ENCODE results near the gene CISTR. TPM values are rescaled to one million over a fixed set of nuclear protein-coding genes. Genes with fewer than 3 reads are reported as not detected.
A peak's percentile ranks its signal among the peaks of the same experiment; 100 is the strongest.

CISTR gene
- total and polyA plus RNA-seq, 2 donors (not counting 1 experiment from before 2014, with no cell fraction given): not detected

DNA sequence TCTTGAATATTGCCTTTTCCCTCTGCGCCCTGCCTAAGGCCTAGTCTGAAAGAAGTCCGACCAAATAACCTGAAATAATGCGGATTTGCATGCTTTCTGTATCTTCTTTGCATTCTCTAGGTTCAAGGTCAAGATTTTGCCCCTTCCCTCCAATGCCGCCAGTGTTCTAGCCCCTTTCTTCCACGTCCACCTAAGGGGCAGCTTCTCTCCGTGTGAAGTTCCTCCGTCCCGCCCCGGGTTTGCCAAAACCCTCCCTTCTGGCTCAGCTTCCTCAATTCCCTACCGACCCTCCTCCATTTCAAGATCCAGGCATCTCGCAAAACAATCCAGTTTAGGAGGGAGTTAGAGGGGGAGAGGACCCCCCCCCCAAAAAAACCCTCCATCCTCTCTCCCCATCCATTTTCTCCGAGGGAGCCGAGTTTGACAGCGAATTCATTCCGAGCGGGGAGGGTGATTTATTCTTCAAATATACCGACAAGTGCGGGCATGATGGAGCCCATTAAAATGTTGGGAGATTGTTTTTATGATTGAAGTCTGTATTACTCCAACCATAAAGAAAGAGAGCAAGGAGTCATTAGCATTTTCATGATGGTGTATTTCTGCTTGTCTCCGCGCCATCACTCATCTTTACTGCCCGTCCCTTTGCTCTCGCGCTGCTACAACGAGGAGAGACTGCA lies 55.0 kb downstream of the CISTR start:
- no peaks in the 10 kb centered on the region for H3K9me3 ChIP-seq (ENCODE audit: control insufficient read depth, insufficient read depth, low read depth, low read length)
- H3K79me2 ChIP-seq (ENCODE audit: control insufficient read depth, insufficient read depth, low read length): no peaks in the 10 kb centered on the region
- no peaks in the 10 kb centered on the region for H4K20me1 ChIP-seq (ENCODE audit: control insufficient read depth, extremely low read depth, insufficient read depth, low read length)
- no peaks in the 10 kb centered on the region for H3K36me3 ChIP-seq (ENCODE audit: control insufficient read depth, insufficient read depth, low read length)
- peaks cover 5% of the 10 kb centered on the region for H3K4me1 ChIP-seq (ENCODE audit: control insufficient read depth, extremely low read depth, insufficient read depth, low read length)
- no peak for DNase-seq (ENCODE audit: low read depth in 2 of 2)
- no peak overlapping the region for H2AFZ ChIP-seq (ENCODE audit: low read length)
- H3K4me2 ChIP-seq (ENCODE audit: extremely low read depth, insufficient read depth, low read length): no peak overlapping the region
- H3K27me3 ChIP-seq (ENCODE audit: control insufficient read depth, insufficient read depth, low read length): peaks cover 19% of the 10 kb centered on the region
- TF ChIP-seq, protein P1, sequence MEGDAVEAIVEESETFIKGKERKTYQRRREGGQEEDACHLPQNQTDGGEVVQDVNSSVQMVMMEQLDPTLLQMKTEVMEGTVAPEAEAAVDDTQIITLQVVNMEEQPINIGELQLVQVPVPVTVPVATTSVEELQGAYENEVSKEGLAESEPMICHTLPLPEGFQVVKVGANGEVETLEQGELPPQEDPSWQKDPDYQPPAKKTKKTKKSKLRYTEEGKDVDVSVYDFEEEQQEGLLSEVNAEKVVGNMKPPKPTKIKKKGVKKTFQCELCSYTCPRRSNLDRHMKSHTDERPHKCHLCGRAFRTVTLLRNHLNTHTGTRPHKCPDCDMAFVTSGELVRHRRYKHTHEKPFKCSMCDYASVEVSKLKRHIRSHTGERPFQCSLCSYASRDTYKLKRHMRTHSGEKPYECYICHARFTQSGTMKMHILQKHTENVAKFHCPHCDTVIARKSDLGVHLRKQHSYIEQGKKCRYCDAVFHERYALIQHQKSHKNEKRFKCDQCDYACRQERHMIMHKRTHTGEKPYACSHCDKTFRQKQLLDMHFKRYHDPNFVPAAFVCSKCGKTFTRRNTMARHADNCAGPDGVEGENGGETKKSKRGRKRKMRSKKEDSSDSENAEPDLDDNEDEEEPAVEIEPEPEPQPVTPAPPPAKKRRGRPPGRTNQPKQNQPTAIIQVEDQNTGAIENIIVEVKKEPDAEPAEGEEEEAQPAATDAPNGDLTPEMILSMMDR (conservative IDR thresholded peaks at IDR 0.05 in 1 of 2, IDR thresholded peaks at IDR 0.05 in 1 of 2; ENCODE audit: low read depth in 1 of 2, low read length in 2 of 2): no peak
- TF ChIP-seq EZH2 (IDR thresholded peaks at IDR 0.05; ENCODE audit: low read length, missing control alignments): peak; percentile 58
- H3K9ac ChIP-seq (ENCODE audit: insufficient read depth, low read length): no peak overlapping the region
- peak overlapping the region in 1 of 4 experiments; percentile 30 for H3K4me3 ChIP-seq (replicated peaks in 1 of 4; ENCODE audit: control extremely low read depth in 1 of 4, insufficient read depth in 1 of 4, low read depth in 3 of 4, low read length in 4 of 4)
- H3K27ac ChIP-seq (ENCODE audit: insufficient read depth, low read length): no peak overlapping the region

Other genes with a start within 250 kb of the CISTR start
- not detected in 2 replicates for gene NPFF, start 244.5 kb downstream of the CISTR start, total RNA-seq
- not detected in 2 replicates for gene NPFF, start 244.5 kb downstream of the CISTR start, polyA plus RNA-seq
- gene ATF7, start 125.6 kb downstream of the CISTR start, total RNA-seq: 7.4 and 11.4 TPM in 2 replicates
- gene ATF7, start 125.6 kb downstream of the CISTR start, polyA plus RNA-seq: 24.7 and 27.4 TPM in 2 replicates
- gene ATP5MC2, start 75.9 kb downstream of the CISTR start, total RNA-seq: 148 and 169 TPM in 2 replicates
- 232 and 372 TPM in 2 replicates for gene ATP5MC2, start 75.9 kb downstream of the CISTR start, polyA plus RNA-seq
- 116 and 118 TPM in 2 replicates for gene CALCOCO1, start 24.5 kb downstream of the CISTR start, total RNA-seq
- 74.6 and 125 TPM in 2 replicates for gene CALCOCO1, start 24.5 kb downstream of the CISTR start, polyA plus RNA-seq
- gene HOXC13, start 186.9 kb upstream of the CISTR start, total RNA-seq: not detected in 2 replicates
- not detected in 2 replicates for gene HOXC13, start 186.9 kb upstream of the CISTR start, polyA plus RNA-seq
- gene HOXC12, start 202.9 kb upstream of the CISTR start, total RNA-seq: not detected in 2 replicates
- gene HOXC12, start 202.9 kb upstream of the CISTR start, polyA plus RNA-seq: not detected in 2 replicates
- not detected in 2 replicates for gene HOXC11, start 221.1 kb upstream of the CISTR start, total RNA-seq
- not detected in 2 replicates for gene HOXC11, start 221.1 kb upstream of the CISTR start, polyA plus RNA-seq
- gene HOTAIR, start 223.0 kb upstream of the CISTR start, total RNA-seq: not detected in 2 replicates
- not detected in 2 replicates for gene HOTAIR, start 223.0 kb upstream of the CISTR start, polyA plus RNA-seq
- gene HOXC10, start 233.2 kb upstream of the CISTR start, total RNA-seq: not detected in 2 replicates
- 0.06 TPM in 1 of 2 replicates, not detected in the other for gene HOXC10, start 233.2 kb upstream of the CISTR start, polyA plus RNA-seq
- gene HOXC9, start 248.2 kb upstream of the CISTR start, total RNA-seq: 0.26 TPM in 1 of 2 replicates, not detected in the other
- 0.21 and 0.24 TPM in 2 replicates for gene HOXC9, start 248.2 kb upstream of the CISTR start, polyA plus RNA-seq

Data from fibroblast of lung (primary cell).